HG02981 (cell line): Measurements from ENCODE around the gene SEPTIN1.
"Not testable (repeated sequence)": the region's sequence is repeated elsewhere in the genome, so short reads cannot be mapped to it uniquely, and the experiment has no call there.

ENCODE experiments used
- ATAC-seq: cut with Tn5 transposase; IDR thresholded peaks from one replicate; pipeline ENCODE4 v1.9.1; 2021; ENCODE audit warnings: mild to moderate bottlenecking, moderate library complexity; ENCODE audit not compliant: unreplicated experiment

SEPTIN1 gene

GRCh38 chr16:30401768-30402425, 19.5 kb upstream of the SEPTIN1 start:
- ATAC-seq, result no peak

GRCh38 chr16:30399435-30400186, 17.2 kb upstream of the SEPTIN1 start:
- no peak for ATAC-seq

- no peak for ATAC-seq
These were observed 16.5 kb upstream of the SEPTIN1 start for GRCh38 chr16:30398661-30399434.

- ATAC-seq, result no peak
These were observed 15.7 kb upstream of the SEPTIN1 start for GRCh38 chr16:30397776-30398660.

GRCh38 chr16:30397056-30397455, 14.7 kb upstream of the SEPTIN1 start:
- ATAC-seq, result no peak

- ATAC-seq, result not testable (repeated sequence)
These were observed 14.3 kb upstream of the SEPTIN1 start for GRCh38 chr16:30396627-30397026.

GRCh38 chr16:30395992-30396585, 13.7 kb upstream of the SEPTIN1 start:
- no peak for ATAC-seq

GRCh38 chr16:30395155-30395991, 13.0 kb upstream of the SEPTIN1 start, which contains the start of gene ZNF48:
Gene ZNF48 (plus strand): TSS chr16:30395420. CDS start chr16:30395795, 375 bp downstream.
- peak; percentile 63 for ATAC-seq

GRCh38 chr16:30394592-30395154, 12.3 kb upstream of the SEPTIN1 start:
- no peak for ATAC-seq

- ATAC-seq, result no peak
These were observed 1.2 kb upstream of the SEPTIN1 start for GRCh38 chr16:30383521-30383920.

GRCh38 chr16:30381291-30382041, 895 bp downstream of the SEPTIN1 start:
- ATAC-seq, result no peak

GRCh38 chr16:30380803-30381208, 1.6 kb downstream of the SEPTIN1 start:
- ATAC-seq, result no peak

GRCh38 chr16:30380072-30380802, 2.1 kb downstream of the SEPTIN1 start:
- ATAC-seq, result no peak

GRCh38 chr16:30379158-30379783, 3.1 kb downstream of the SEPTIN1 start:
- ATAC-seq, result no peak

- ATAC-seq, result peak; percentile 79
These were observed 3.9 kb downstream of the SEPTIN1 start for GRCh38 chr16:30378236-30379157.

GRCh38 chr16:30377812-30378235, 4.5 kb downstream of the SEPTIN1 start:
- peak; percentile 33 for ATAC-seq
